Pons (tissue), 1 donor: Measurements from ENCODE around the gene OR13C9.
"Not testable (repeated sequence)": the region's sequence is repeated elsewhere in the genome, so short reads cannot be mapped to it uniquely, and the experiment has no call there.

Experiments used
- DNase-seq: peaks from one replicate; pipeline ENCODE4 v3.0.0-alpha.2; 2016; ENCODE audit warnings: low spot score

Gene OR13C9

GRCh38 chr9:104618104-104618503, at the start of gene OR13C9:
Gene OR13C9, minus strand, starts transcription at chr9:104618204. Its CDS starts 0 bp downstream, at chr9:104618204.
- no peak for DNase-seq

GRCh38 chr9:104658496-104659195, 40.6 kb upstream of the OR13C9 start:
- DNase-seq, result no peak

- no peak for DNase-seq
Measured at GRCh38 chr9:104635456-104635855, 17.5 kb upstream of the OR13C9 start.

GRCh38 chr9:104633976-104634520, 16.0 kb upstream of the OR13C9 start:
- no peak for DNase-seq

- not testable (repeated sequence) for DNase-seq
Measured at GRCh38 chr9:104625964-104626363, 8.0 kb upstream of the OR13C9 start.

- DNase-seq, result no peak
Measured at GRCh38 chr9:104617418-104617817, 586 bp downstream of the OR13C9 start.

GRCh38 chr9:104611213-104611612, 6.8 kb downstream of the OR13C9 start:
- DNase-seq, result no peak

GRCh38 chr9:104608336-104608735, 9.7 kb downstream of the OR13C9 start:
- peak; percentile 5 for DNase-seq

- no peak for DNase-seq
Measured at GRCh38 chr9:104606152-104606551, 11.9 kb downstream of the OR13C9 start.

GRCh38 chr9:104605527-104605926, 12.5 kb downstream of the OR13C9 start, which contains the start of gene OR13C2:
Gene OR13C2, minus strand, starts transcription at chr9:104605627. Its CDS starts 0 bp downstream, at chr9:104605627.
- not testable (repeated sequence) for DNase-seq

GRCh38 chr9:104604801-104605200, 13.2 kb downstream of the OR13C9 start:
- no peak for DNase-seq

- not testable (repeated sequence) for DNase-seq
Measured at GRCh38 chr9:104599313-104599712, 18.7 kb downstream of the OR13C9 start, which contains the start of gene OR13C5. Gene OR13C5, minus strand, starts transcription at chr9:104599413. Its CDS starts 0 bp downstream, at chr9:104599413.

GRCh38 chr9:104598749-104599148, 19.3 kb downstream of the OR13C9 start:
- not testable (repeated sequence) for DNase-seq

- DNase-seq, result no peak
Measured at GRCh38 chr9:104589626-104590025, 28.4 kb downstream of the OR13C9 start.

GRCh38 chr9:104586496-104587180, 31.4 kb downstream of the OR13C9 start:
- no peak for DNase-seq

- no peak for DNase-seq
Measured at GRCh38 chr9:104580562-104580961, 37.4 kb downstream of the OR13C9 start.

- DNase-seq, result no peak
Measured at GRCh38 chr9:104577263-104577662, 40.7 kb downstream of the OR13C9 start.

- DNase-seq, result no peak
Measured at GRCh38 chr9:104575456-104575855, 42.5 kb downstream of the OR13C9 start.

GRCh38 chr9:104572612-104573011, 45.4 kb downstream of the OR13C9 start:
- DNase-seq, result no peak

GRCh38 chr9:104568868-104569267, 49.1 kb downstream of the OR13C9 start, which contains the start of gene OR13C8:
Gene OR13C8, plus strand, starts transcription at chr9:104569168. Its CDS starts 0 bp downstream, at chr9:104569168.
- no peak for DNase-seq
